Lung microvascular endothelial cell (primary cell): ENCODE results near the gene ACSL4. TPM values are rescaled to one million over a fixed set of nuclear protein-coding genes. Genes with fewer than 3 reads are reported as not detected.
A peak's percentile ranks its signal among the peaks of the same experiment; 100 is the strongest.
"Not testable (repeated sequence)": the region's sequence is repeated elsewhere in the genome, so short reads cannot be mapped to it uniquely, and the experiment has no call there.

ENCODE experiments used
- DNase-seq, 2 donors: peaks; one replicate each; pipeline versions ENCODE4 v3.0.0 to v3.0.0-alpha.2; 2010; ENCODE audit warnings: low read depth in 2 of 2
- total RNA-seq: library from RNA; depleted of rRNA; stranded (reverse); fragments of >200 nt; gene quantifications from 2 replicates; pipeline ENCODE4 v1.2.1, GENCODE V29; 2014

Gene ACSL4
- total RNA-seq, 1 donor from 2014 or later = 47.0 TPM

DNA sequence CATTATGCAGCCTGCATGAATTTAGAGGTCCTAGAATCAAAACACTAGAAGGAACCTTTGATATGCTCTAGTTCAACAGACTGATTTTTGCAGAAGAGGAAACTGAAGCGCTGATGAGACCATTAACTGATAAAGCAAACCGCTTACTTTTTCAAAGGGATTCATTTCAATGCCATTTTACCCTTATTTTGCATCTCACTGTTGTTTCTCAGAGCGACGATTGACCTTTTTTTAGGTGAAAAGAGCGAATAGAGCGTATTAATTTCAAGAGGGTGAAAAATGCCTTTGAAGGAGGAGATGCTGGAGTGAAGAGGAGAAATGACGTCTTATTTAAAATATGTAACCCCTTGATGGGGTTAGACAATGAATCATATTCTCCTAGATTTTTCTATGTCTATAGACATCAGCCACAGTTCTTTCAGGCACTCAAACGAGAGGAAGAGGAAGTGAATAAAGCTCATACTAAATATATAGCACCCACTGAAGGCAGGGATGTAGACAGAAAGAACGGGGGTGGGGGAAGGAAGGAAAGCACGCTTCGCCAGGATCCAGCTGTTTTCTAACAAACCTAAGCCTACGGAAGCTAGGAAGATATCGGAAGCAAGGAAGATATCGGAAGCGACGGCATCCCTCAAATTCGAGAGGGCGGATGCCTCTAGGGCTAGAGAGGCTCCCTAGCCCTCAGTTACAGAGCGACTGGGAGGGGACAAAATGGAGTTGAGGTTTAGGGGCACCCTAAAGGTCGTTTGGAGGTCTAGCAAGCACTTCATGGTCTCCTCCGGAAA, 848 bp downstream of the ACSL4 start:
- DNase-seq = peak in 1 of 2 donors; percentile 68

DNA sequence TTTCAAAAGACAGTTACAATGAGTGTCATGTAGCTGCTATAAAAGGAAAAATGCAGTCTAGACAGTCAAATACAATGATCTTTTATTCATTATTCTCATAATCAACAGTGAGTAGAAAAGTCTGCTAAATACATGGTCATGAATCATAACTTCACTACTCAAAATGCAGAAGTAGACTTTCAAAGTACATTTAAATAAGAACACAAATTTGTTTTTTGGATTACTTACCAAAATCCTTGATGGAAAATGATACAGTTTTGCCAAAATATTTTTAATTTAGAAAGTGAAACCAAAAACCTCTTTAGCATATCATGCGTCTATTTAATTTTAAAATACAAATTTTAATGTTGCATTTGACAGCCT, 4.9 kb downstream of the ACSL4 start:
- DNase-seq = no peak

DNA sequence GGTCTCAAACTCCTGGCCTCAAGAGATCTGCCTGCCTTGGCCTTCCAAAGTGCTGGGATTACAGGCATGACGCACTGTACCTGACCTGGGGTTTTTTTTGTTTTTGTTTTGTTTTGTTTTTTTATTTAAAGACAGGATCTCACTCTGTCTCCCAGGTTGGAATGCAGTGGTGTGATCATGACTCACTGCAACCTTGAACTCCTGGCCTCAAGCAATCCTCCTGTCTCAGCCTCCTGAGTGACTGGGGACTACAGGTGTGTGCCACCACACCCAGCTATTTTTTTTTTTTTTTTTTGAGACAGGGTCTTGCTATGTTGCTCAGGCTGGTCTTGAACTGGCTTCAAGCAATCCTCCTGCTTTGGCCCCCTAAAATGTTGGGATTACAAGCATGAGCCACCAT, 8.1 kb downstream of the ACSL4 start:
- DNase-seq = not testable (repeated sequence)

DNA sequence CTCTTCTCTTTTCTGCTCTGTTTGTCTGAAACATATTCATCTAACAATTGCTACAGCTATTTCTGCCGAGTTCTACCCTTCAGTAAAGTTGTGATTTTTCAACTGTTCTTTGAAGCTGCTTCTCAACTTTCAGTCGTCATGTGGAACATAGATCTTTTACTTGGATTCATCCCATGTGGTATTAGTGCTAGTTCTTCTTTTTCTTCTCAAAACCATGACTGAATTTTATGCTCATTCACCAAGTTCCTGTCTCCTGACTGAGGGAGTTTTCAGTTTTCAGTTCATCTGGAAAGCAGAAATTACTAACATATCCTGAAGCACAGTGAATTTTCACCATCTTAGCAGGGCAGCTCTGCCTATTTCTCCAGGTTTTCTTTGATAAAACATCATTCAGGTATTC, 12.1 kb downstream of the ACSL4 start:
- DNase-seq = no peak

DNA sequence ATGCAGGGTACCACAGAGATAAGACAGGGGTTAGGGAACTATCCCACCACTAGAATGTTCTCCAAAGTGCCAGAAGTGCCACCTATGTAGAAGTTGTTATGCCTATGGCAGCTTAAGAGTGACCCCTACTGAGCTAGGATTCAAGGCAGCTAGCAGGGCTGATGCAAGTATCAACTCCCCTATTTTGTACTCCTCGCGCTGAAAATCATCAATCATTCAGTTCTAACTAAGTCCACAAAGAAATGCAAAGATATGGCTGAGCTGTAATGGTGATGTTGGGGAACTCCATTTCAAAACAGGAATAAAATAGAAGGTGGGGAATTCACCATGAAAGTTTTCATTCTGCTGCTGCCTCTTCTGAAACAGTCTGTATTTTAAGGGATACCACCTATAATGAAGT, 13.8 kb downstream of the ACSL4 start:
- DNase-seq = no peak

DNA sequence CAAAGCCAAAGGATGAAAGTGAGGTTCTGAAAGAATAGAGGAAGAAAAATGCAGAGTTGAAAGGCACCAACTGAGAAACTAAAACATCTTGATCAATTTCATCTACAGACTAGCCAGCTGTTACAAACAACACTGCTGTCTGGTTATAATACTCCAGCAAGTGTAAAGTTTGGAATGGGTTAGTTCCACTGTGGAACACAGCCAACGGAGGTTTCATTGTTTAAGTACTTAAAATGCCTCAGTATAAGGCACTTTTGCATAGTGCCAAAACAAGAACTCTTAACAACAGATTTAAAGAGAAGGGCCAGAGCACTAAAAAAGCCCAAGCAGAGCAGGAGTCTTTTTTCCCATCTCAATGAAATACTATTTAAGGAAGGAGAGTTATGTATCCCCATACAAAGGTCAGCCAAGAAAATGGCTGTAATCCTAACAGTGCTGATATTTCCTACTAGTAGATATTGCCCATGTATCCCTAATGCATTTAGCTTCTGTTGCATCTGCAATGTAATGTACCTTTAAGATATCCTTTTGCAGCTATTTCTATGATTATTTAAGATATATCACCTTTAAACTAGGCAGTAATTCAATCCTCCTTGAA, 16.5 kb downstream of the ACSL4 start:
- DNase-seq = peak; percentile 10 to 38

DNA sequence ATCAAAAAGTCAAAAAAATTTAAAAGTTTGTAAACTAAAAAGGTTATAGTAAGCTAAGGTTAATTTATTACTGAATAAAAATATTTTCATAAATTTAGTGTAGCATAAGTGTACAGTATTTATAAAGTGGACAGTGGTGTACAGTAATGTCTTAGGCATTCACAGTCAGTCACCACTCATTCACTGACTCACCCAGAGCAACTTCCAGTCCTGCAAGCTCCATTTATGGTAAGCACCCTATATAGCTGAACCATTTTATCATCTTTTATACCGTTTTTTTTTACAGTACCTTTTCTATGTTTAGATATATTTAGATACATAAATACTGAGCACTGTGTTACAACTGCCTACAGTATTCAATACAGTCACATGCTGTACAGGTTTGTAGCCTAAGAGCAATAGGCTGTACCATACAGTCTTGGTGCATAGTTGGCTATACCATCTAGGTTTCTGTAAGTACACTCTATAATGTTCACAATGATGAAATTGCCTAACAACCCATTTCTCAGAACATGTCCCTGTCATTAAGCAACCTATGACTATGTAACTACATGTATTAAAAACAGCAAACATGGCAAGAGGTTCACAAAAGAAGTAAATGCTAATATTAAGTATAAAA, 18.6 kb downstream of the ACSL4 start:
- peak in 1 of 2 donors; percentile 80 for DNase-seq

DNA sequence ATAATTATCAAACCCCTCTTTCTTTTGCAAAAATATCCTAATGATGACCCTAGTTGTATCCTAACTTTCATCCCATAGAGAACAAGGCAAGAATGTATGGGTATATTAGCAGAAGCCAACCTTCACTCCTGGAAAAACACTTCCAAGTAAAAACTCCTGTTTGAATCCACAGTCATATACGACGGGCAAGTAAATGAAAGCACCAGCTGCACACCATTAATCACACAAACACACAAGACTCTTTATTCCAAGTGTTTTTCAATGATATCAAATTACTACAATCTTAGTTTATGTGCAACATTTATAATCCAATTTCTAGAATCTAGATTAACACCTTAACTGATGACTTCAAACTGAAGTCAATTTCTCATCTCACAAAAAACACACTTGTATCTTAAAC, 22.9 kb downstream of the ACSL4 start:
- no peak for DNase-seq

DNA sequence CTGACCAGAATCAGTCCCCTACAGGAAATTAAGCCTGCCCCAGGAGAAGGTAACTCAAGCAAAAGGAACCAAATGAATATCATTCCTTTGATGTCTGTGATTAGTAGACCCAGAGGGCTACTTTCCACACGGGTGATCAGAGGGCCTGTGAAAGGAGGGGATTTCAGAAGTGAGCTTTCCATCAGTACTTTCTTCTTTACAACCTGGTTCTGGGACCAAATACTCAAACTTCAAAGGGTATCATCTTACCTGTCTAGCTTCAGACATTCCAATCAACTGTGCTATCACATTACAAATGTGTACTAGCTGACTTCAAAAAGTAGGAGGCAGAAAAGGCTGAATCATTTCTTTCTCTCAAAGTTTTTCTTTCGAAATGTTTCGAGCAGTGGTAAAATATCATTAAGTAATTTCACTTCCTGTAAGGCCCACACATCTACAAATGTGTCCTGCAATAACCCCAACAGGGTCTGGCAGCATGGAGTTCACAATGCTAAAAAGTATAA, 23.9 kb downstream of the ACSL4 start:
- peak in 1 of 2 donors; percentile 27 for DNase-seq

DNA sequence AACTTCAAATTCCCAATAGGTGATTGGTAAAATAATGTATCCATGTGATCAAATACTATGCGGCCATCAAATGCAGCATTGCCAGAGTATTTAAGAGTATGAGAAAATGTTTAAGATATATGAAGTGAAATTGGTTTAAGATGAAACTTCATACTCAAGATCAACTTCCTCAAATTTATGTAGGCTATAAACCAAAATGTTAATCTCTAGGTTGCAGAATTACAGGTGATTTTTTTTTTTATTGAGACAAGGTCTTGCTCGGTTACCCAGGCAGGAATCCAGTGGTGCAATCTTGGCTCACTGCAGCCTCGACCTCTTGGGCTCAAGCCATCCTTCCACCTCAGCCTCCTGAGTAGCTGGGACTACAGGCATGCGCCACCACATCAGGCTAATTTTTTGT, 25.3 kb downstream of the ACSL4 start:
- no peak for DNase-seq

DNA sequence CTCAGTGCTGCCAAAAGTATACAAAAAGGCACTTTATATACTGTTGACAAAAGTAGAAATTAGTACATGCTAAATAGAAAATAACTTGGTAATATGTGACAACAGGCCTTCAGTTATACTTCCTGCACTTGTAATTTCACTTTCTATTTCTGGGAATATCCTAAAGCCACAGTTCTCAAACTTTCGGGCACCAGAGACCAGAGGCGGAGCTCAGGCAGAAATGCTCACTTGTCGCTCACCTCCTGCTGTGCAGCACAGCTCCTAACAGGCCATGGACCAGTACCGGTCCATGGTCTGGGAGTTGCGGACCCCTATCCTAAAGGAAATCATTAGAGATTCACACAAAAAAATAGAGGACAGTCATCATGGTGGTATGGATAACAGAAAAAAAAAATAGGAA, 25.7 kb downstream of the ACSL4 start:
- DNase-seq = peak; percentile 24 to 29

DNA sequence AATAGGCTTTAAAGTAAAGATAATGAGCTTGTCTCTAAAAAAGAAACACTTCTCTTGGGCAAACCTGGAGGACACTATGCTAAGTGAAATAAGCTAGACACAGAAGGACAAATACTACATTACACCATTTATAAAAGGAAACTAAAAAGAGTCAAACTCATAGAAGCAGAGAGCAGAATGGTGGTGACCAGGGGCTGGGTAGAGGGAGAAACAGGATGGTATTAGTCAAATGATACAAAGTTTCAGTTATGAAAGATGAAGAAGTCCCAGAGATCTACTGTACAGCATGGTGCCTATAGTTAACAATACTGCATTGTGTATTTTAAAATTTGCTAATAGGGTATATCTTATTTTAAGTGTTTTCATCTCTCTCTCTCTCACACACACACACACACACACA, 28.5 kb downstream of the ACSL4 start:
- no peak for DNase-seq

DNA sequence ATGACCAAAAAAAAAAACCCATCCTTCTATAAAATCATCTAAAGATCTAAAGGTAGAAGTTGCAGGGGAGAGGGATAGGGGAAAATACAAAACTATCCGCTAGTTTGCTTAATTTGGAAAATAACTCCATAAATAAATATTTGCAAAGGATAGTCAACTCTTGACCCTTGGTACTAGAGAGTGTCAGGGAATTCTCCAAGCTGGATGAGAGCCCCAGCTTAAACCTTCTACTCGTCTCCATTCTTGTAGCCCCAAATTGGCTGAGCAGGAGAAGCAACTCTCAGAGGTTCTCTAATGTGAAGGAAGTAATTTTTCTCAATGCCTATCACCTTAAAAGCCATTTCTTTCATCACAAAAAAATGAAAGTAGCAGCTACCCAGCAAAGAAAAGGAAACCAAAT, 35.2 kb downstream of the ACSL4 start:
- no peak for DNase-seq

DNA sequence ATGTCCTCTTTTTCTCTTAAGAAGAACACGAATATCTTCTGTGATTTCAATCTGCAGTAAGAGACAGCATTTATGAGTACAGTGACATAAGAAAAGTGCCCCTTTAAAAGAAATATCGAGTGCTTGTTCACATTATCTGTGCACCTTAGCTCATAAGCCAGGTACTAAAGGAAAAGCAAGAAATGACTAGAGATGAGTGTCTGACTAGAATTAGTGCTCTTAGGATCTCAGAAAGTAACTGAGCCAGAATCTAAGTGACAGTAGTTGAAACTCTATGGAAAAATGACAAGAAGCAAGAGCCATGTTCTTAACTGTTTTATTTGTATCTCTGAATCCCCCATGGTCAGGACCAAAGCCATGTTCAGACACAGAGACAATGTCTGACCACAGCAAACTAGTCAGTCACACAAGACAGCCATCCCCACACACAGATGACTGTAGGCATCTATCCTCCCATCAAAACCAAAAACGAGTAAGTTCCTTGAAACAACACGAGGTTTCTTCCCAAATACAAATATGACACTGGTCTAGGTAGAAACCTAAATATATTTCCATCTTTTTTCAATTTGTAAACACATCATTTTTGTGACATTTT, 36.8 kb downstream of the ACSL4 start:
- no peak for DNase-seq

DNA sequence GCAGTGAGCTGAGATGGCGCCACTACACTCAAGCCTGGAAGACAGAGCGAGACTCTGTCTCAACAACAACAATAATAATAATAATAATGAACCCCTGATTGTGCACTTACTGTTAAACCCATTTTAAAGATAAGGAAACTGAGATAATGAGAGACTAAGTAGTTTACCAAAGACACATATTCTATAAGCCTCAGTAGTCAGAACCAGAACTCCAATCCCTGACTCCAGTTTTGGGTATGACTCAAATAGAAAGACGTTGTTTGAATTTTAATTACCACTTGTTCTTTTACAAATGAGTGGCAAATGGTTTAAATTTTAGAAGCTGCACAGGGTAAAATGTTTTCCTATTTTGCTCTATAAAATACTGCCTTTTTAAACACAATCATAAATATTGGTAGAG, 37.4 kb downstream of the ACSL4 start:
- DNase-seq = no peak

DNA sequence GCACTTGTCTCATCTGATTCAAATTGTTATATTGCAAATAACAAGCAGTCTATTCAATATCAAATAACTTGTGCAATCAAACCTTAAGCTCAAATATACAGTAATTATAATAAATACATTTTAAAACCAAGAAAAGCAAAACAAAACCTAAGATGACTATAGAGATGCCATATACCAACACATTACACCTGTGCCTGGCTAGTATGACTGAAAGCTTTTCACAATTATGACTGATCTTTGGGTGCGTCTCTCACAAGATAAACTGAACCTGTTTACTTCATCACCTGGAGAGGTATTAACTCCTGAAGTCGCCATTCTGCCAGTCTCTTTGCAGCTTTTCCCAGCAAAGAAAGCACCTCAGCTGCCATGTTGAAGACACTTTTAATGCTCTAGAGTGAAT, 41.3 kb downstream of the ACSL4 start:
- DNase-seq = no peak

DNA sequence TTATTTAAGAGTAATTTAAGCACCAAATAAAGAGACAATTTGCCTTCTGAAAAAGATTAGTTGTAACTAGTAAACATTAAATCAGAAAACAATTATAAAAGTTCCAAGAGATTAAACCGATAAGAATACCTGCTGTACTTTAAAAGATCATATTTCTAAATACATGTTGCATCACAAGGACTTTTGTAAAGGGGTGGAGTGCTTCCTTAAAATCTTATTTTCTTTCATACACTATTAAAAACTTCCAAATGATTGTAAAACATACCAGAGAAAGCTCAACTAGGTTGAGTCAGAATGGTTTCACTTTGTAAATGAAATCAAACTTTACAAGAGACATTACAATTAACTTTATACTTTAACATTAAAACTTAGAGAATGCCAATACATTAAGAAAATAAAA, 41.8 kb downstream of the ACSL4 start:
- DNase-seq = no peak

DNA sequence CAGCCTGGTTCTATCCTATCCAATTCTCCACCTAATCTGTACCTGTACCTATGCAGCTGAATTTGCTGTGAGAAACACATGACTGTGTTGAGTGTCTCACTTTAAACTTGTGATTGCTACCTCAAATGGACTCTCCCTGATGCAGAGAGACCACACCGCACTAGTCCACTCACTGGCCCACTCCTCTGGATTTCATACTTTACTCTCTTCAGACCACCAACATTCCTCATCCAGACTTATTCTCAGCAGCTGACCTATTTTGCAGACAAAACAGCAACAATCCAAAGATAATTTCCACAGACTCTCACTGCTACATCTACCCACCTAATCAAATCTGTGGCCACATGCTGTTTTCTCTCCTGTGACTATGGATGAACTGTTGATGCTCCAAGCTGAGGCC, 45.2 kb downstream of the ACSL4 start:
- DNase-seq = no peak

DNA sequence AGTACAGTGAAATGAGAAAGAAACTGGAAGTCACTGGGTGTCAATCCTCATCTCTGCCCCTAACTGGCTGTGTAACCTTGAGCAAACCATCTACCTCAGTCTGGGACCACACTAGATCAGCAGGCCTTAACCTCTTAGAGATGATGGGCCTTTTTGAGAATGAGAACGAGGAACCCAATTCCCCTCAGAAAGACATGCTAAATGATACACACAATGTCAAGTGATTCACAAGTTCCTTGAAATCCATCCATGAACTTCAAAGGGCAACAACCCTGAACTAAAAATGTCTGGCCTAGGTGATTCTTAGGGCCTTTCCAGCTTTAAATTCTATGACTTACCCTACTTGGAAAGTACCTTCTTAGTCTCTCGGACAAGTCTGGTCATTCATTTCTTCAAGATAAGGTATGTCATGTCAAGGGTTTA, 47.4 kb downstream of the ACSL4 start:
- DNase-seq = no peak

DNA sequence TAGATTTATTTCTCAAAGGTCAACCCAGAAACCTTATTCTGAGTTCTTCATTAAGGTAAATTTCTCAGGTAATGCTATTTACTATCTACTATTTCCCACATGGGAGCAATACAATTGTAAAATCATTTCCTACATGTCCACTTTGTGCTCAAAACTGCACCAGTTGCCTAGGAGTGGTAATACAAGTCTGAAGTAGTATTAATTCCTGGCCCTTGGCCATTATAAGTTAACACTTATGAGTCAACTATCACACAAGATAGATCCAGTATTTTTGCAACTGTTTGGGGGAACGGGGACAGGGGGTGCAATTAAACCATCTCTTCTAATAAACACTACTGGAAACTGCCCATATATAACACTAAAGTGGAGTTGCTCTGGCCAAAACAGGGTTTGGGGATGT, 48.9 kb downstream of the ACSL4 start:
- peak in 1 of 2 donors; percentile 3 for DNase-seq

DNA sequence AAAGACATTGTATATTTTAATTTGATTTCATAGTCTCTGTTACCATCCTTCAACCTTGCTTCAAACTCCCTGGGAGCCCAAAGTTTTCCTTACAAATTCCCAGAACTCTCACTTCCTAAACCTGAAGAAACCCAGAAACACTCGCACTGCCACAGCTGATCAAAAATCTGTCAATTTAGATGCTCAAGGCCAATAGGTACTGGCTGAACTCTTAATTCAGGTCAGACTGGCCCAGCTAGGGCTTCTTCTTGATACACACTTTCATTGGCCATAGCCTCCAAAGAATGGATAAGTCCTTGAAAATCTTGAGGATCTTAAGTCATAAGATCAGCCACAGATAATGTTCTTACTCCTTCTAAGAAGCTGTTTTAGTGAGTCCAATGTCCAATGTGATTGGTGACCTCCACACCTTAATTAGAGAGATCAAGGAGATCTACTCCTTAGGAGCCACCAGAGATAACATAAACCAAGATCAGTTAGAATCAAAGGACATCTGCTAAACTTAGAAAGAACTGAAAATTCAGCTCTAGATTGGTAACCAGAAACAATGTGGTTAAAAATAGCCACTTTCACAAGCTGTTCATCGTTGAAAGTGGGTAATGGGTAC, 51.5 kb downstream of the ACSL4 start:
- no peak for DNase-seq

DNA sequence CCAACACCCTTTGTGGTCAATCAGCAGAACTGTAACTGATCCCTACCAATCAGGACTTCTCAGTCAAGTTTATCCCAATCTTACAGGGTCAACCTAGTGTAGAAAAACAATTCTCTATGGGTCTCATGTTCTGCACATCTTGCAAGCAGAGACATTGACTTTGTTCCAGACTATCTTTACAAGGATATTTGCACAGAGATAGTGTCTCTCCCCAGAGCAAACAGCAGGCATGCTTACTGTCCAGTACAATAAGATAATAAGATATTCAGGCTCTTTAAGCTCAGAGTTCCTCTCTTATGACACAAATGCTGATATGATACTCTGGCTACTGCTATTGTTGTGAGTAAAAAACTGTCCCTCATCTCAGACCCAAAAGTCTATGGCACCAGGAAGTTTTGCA, 53.2 kb downstream of the ACSL4 start:
- no peak for DNase-seq
